Ovary (tissue), 9 donors: ENCODE results near the gene GULP1. TPM values are rescaled to one million over a fixed set of nuclear protein-coding genes. Genes with fewer than 3 reads are reported as not detected.

Source experiments
- DNase-seq, 5 donors: peaks; one replicate each; pipeline ENCODE4 v3.0.0-alpha.2; 2019 to 2020
- H3K27ac ChIP-seq, 2 donors: fragments of 200-600 bp; one replicate each; pipeline versions ENCODE4 v1.5.1 to v1.8.0; 2019 to 2022
- H3K27me3 ChIP-seq: fragments of 200-600 bp; one replicate; pipeline ENCODE4 v1.8.0; 2022
- H3K36me3 ChIP-seq: fragments of 200-600 bp; sonication (generic); one replicate; pipeline ENCODE4 v1.5.1; 2019
- H3K4me1 ChIP-seq: one replicate; pipeline ENCODE4 v1.8.1; 2013; ENCODE audit warnings: mild to moderate bottlenecking, moderate library complexity; ENCODE audit not compliant: insufficient read depth
- H3K4me3 ChIP-seq: fragments of 200-600 bp; sonication (generic); one replicate; pipeline ENCODE4 v1.5.1; 2017
- H3K9me3 ChIP-seq, 2 donors: fragments of 200-600 bp in 1 of 2; sonication (generic) in 1 of 2; one replicate each; pipeline versions ENCODE4 v1.5.1 to v1.8.1; 2013 to 2019; ENCODE audit warnings: mild to moderate bottlenecking in 1 of 2, moderate library complexity in 1 of 2
- EP300 ChIP-seq: sonication (generic); formaldehyde crosslinking; IDR thresholded peaks from one replicate; pipeline ENCODE4 v1.6.1; 2017; ENCODE audit warnings: antibody characterized with exemption
- POLR2A ChIP-seq: fragments of 450-650 bp; IDR thresholded peaks from one replicate; pipeline ENCODE4 v1.6.1; 2017; ENCODE audit warnings: antibody characterized with exemption, mild to moderate bottlenecking, moderate library complexity
- WGBS, 3 donors: extraction: QIAGEN DNeasy Blood & Tissue Kit in 1 of 3; methylation state at CpG; one replicate each; pipeline versions ENCODE4 v1.1.5 to v1.1.7; 2013 to 2017; 5-methylcytosine and 5-hydroxymethylcytosine counted together
- intact Hi-C, 4 donors: fragments of 100-400 bp; cut with DNase I; formaldehyde crosslinking; loops; one replicate each; pipeline versions ENCODE4 v1.11.0 to v1.15.1; 2022 to 2023
- polyA plus RNA-seq, 2 donors: library from polyadenylated mRNA; stranded (reverse); fragments of 200-250 nt in 1 of 2; fragments of 350-450 nt in 1 of 2; fragmentation: Illumina TruSeq in 1 of 2; extraction: RNeasy Lipid Tissue Mini Kit (QIAGEN cat#74804) in 1 of 2; gene quantifications; one replicate each; pipeline ENCODE4 v1.2.3, GENCODE V29; 2013 to 2014
- total RNA-seq, 7 donors: library from RNA; depleted of rRNA in 2 of 7; stranded (reverse); fragments of >200 nt in 2 of 7; fragmentation: NEBNext Ultra II Directional in 3 of 7; extraction: Animal tissue kit (Norgen Biotek cat#: 25700) in 3 of 7; gene quantifications; one replicate each; pipeline versions ENCODE4 v1.1.0 to v1.2.4, GENCODE V29; 2016 to 2023
- TF ChIP-seq, protein P1 (sequence below), 3 donors: fragments of 450-650 bp in 2 of 3; fragments of 200-600 bp in 1 of 3; IDR thresholded peaks; one replicate each; pipeline versions ENCODE4 v1.5.1 to v1.8.0; 2016 to 2022; ENCODE audit warnings: antibody characterized with exemption in 3 of 3, mild to moderate bottlenecking in 1 of 3
- donor health status: DM: no; HTN: no; CAD: no; lungs with moderate emphysema.
- donor health status: DM: no; HTN: no; CAD: no.
- donor health status: Bipolar disorder and iron deficiency.
- donor health status: DM: yes; HTN: yes; CAD: no.
- donor health status: DM: no; HTN: no; CAD: no.
- donor health status: DM: yes; HTN: yes; CAD: no.

Gene GULP1
- total and polyA plus RNA-seq, 9 donors: 22.3 to 57.7 (median 42.9) TPM

DNA sequence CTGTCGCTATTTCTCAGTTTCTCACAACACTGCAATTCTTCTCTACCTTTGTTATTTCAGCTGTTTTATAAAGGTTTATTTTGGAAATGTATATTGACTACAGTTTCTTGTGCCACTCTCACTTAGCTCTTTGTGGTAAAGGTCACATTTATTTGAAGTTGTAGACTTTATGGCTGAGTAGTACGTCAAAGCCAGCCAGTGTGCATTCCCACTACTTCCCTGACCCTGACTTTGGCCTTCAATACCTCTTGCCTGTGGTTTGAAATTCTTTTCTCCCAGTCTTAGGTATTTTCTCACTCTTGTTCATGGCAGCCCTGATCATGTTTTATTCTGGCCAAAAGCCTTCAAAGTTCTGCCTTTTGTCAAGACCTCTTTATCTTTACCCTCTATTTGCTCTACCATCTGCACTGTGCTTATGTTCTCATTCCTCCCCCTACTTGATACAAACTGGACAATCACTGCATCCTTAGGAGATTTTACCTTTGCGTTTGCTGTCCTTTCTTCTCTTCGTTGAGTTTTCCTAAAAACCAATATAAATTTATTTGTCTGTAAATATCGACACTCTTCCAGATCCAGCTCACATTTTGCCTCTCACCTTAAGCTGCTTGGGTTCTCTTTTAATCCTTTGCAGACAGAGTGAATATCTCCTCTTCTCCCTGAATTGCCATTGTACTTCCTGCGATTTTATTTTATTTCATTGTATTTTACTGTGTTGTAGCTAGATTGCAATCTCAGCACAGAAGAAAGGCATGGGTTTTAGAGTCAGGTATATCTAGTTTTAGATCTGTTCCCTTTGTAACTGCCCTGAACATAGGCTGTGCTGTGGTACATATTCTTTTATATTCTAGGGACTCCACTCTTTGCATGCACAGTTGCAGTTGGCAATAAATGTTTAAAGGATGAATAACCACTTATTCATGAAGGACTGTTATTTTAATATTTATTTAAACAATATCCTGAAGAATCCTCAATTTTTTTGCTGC lies 31.2 kb downstream of the GULP1 start:
- H3K27ac ChIP-seq: no peak overlapping the region
- WGBS, 3 donors: 58 to 84% (median 67%) methylated on average over 6 of the region's 6 CpGs
- intact Hi-C loops: no loop called here

GRCh38 chr2:188324067-188324466 lies 32.4 kb downstream of the GULP1 start:
- Histone ChIP-seq H3K4me1 (no peaks in the 10 kb centered on the region), H3K36me3 (no peaks in the 10 kb centered on the region), H3K4me3 (no peak overlapping the region), H3K27me3 (no peaks in the 10 kb centered on the region), H3K9me3 (no peaks in the 10 kb centered on the region), H3K27ac (no peak overlapping the region)
- intact Hi-C loops: no loop called here
- no peak for TF ChIP-seq EP300
- no peak for TF ChIP-seq POLR2A
- TF ChIP-seq, protein P1, sequence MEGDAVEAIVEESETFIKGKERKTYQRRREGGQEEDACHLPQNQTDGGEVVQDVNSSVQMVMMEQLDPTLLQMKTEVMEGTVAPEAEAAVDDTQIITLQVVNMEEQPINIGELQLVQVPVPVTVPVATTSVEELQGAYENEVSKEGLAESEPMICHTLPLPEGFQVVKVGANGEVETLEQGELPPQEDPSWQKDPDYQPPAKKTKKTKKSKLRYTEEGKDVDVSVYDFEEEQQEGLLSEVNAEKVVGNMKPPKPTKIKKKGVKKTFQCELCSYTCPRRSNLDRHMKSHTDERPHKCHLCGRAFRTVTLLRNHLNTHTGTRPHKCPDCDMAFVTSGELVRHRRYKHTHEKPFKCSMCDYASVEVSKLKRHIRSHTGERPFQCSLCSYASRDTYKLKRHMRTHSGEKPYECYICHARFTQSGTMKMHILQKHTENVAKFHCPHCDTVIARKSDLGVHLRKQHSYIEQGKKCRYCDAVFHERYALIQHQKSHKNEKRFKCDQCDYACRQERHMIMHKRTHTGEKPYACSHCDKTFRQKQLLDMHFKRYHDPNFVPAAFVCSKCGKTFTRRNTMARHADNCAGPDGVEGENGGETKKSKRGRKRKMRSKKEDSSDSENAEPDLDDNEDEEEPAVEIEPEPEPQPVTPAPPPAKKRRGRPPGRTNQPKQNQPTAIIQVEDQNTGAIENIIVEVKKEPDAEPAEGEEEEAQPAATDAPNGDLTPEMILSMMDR (IDR thresholded peaks at IDR 0.05): no peak
- no peak for DNase-seq

More for the DNA sequence above, 31.2 kb downstream of the GULP1 start:
- Histone ChIP-seq H3K36me3 (no peaks in the 10 kb centered on the region), H3K27me3 (no peaks in the 10 kb centered on the region), H3K4me1 (no peaks in the 10 kb centered on the region), H3K9me3 (no peaks in the 10 kb centered on the region), H3K4me3 (no peak overlapping the region)
- no peak for DNase-seq
- TF ChIP-seq EP300 (no peak), POLR2A (no peak)
- TF ChIP-seq, protein P1 (IDR thresholded peaks at IDR 0.05): no peak

DNA sequence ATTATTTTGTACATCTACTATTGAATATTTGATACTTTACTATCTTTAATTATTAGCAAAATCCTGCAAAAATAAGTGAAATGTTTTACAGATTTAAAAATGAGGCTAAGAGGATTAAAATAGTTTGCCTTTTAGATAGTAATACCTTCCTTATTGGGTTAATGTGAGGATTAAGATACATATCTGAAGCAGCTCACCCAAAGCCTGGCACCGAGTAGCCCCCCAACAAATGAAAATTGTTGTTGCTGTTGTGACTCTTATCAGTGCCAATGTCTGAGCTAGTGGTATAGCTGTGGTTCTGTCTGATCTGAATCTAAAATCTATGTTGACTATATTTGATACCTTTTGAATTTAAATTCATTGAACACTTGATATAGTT lies 34.6 kb downstream of the GULP1 start:
- H3K4me3 ChIP-seq: no peak overlapping the region
- H3K36me3 ChIP-seq: no peaks in the 10 kb centered on the region
- H3K4me1 ChIP-seq: no peaks in the 10 kb centered on the region
- intact Hi-C loops: no loop called here
- TF ChIP-seq EP300: no peak
- TF ChIP-seq, protein P1 (IDR thresholded peaks at IDR 0.05): no peak
- no peak for TF ChIP-seq POLR2A
- H3K9me3 ChIP-seq: no peaks in the 10 kb centered on the region
- WGBS, 3 donors: 84 to 95% (median 86%) methylated on average over 1 of the region's 1 CpG
- DNase-seq: no peak
- no peaks in the 10 kb centered on the region for H3K27me3 ChIP-seq
- no peak overlapping the region for H3K27ac ChIP-seq

GRCh38 chr2:188326669-188327301 lies 35.1 kb downstream of the GULP1 start:
- 61 to 82% (median 69%) methylated on average over 4 of the region's 4 CpGs for WGBS, 3 donors
- Histone ChIP-seq H3K4me1 (no peaks in the 10 kb centered on the region), H3K9me3 (no peaks in the 10 kb centered on the region), H3K36me3 (no peaks in the 10 kb centered on the region), H3K4me3 (no peak overlapping the region), H3K27me3 (no peaks in the 10 kb centered on the region), H3K27ac (no peak overlapping the region)
- TF ChIP-seq, protein P1 (IDR thresholded peaks at IDR 0.05): no peak
- no peak for TF ChIP-seq POLR2A
- no peak for TF ChIP-seq EP300
- no peak for DNase-seq
- intact Hi-C loops: no loop called here
